ENCODE data around the gene PLPPR4.

PLPPR4 gene

DNA sequence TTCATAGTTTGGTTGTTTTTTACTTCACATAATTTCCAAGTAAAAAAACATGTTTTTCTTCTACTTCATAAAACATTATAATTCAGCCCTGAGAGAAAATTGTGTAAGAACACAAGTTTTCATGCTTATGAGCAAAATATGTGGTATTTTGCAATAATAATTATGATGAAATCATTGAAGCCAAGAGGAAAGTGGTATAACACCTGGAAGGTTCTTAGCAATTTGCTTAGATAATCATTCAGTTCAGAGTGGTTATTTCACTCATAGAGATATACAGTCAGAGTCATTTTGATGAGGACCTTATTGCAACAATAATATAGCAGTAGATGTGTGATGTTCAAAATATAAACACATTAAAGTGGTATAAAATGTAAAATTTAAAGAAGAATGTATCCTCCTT, 94.5 kb downstream of the PLPPR4 start:
- DNase-seq, result no peak
